OCI-LY3 (cell line): ENCODE measurements around the gene BNC1.

Experiments used
- EZH2phosphoT487 ChIP-seq: fragments of 200-600 bp; shearing (Covaris generic); IDR thresholded peaks from 2 replicates; pipeline ENCODE4 v1.6.1; 2018; ENCODE audit warnings: antibody characterized with exemption, mixed run types, low read depth
- TF ChIP-seq, protein P1 (sequence below): fragments of 200-600, 300-600 bp; sonication (generic); IDR thresholded peaks from 2 replicates; pipeline ENCODE4 v1.5.1; 2014; ENCODE audit warnings: antibody characterized with exemption, low read length, low read depth

DNA sequence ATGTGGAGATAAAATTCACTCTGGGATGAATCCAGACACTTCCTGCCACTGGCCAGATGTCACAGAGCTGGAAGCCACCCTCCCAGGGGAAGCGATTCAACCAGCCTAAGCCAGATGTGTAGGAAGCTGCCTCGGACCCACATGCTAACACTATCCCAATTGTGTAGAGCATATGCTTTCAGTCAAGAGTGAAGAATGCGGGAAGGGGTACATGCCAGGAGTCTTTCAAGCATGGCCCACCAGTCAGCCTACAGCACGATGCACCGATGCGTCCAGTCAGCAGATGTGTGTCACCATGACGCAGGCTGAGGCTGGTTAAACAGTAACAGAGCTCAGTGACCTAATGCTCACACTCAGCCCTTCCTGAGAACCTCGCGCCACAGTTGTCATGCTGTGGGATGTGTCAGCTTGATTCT, 38.8 kb upstream of the BNC1 start:
- TF ChIP-seq, protein P1, sequence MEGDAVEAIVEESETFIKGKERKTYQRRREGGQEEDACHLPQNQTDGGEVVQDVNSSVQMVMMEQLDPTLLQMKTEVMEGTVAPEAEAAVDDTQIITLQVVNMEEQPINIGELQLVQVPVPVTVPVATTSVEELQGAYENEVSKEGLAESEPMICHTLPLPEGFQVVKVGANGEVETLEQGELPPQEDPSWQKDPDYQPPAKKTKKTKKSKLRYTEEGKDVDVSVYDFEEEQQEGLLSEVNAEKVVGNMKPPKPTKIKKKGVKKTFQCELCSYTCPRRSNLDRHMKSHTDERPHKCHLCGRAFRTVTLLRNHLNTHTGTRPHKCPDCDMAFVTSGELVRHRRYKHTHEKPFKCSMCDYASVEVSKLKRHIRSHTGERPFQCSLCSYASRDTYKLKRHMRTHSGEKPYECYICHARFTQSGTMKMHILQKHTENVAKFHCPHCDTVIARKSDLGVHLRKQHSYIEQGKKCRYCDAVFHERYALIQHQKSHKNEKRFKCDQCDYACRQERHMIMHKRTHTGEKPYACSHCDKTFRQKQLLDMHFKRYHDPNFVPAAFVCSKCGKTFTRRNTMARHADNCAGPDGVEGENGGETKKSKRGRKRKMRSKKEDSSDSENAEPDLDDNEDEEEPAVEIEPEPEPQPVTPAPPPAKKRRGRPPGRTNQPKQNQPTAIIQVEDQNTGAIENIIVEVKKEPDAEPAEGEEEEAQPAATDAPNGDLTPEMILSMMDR, result no peak
- TF ChIP-seq EZH2phosphoT487, result no peak
